OCI-LY7 (cell line): ENCODE measurements around the gene RCOR3.

Source experiments
- EZH2phosphoT487 ChIP-seq: fragments of 200-600 bp; sonication (generic); IDR thresholded peaks from 2 replicates; pipeline ENCODE4 v1.6.1; 2018; ENCODE audit warnings: low read depth, borderline replicate concordance, mild to moderate bottlenecking, mixed run types, antibody characterized with exemption, low read length, moderate library complexity, mixed read lengths
- TF ChIP-seq, protein P1 (sequence below): fragments of 200-600 bp; sonication (generic); conservative IDR thresholded peaks from 2 replicates; pipeline ENCODE4 v1.5.1; 2014; ENCODE audit warnings: mild to moderate bottlenecking, antibody characterized with exemption, low read length, moderate library complexity, mixed read lengths

GRCh38 chr1:211241071-211241470 lies 18.1 kb upstream of the RCOR3 start:
- TF ChIP-seq, protein P1, sequence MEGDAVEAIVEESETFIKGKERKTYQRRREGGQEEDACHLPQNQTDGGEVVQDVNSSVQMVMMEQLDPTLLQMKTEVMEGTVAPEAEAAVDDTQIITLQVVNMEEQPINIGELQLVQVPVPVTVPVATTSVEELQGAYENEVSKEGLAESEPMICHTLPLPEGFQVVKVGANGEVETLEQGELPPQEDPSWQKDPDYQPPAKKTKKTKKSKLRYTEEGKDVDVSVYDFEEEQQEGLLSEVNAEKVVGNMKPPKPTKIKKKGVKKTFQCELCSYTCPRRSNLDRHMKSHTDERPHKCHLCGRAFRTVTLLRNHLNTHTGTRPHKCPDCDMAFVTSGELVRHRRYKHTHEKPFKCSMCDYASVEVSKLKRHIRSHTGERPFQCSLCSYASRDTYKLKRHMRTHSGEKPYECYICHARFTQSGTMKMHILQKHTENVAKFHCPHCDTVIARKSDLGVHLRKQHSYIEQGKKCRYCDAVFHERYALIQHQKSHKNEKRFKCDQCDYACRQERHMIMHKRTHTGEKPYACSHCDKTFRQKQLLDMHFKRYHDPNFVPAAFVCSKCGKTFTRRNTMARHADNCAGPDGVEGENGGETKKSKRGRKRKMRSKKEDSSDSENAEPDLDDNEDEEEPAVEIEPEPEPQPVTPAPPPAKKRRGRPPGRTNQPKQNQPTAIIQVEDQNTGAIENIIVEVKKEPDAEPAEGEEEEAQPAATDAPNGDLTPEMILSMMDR, result no peak
- TF ChIP-seq EZH2phosphoT487, result no peak
